Mucosa of rectum (tissue), 2 donors: ENCODE data around the gene NPHS2.

Experiments used
- H3K27ac ChIP-seq, 2 donors: one replicate each; pipeline ENCODE4 v1.7.0; 2013; ENCODE audit warnings: inconsistent platforms in 2 of 2, low read depth in 2 of 2, low read length in 2 of 2
- H3K27me3 ChIP-seq, 2 donors: one replicate each; pipeline ENCODE4 v1.7.0; 2013; ENCODE audit warnings: low read length in 2 of 2; ENCODE audit not compliant: control insufficient read depth in 2 of 2, insufficient read depth in 2 of 2
- H3K36me3 ChIP-seq, 2 donors: one replicate each; pipeline ENCODE4 v1.7.0; 2013; ENCODE audit warnings: low read length in 2 of 2; ENCODE audit not compliant: control insufficient read depth in 2 of 2, insufficient read depth in 2 of 2
- H3K4me1 ChIP-seq, 2 donors: one replicate each; pipeline ENCODE4 v1.7.0; 2013; ENCODE audit warnings: low read length in 2 of 2, mild to moderate bottlenecking in 1 of 2; ENCODE audit not compliant: control insufficient read depth in 2 of 2, insufficient read depth in 2 of 2
- H3K4me3 ChIP-seq, 2 donors: one replicate each; pipeline ENCODE4 v1.7.0; 2013; ENCODE audit warnings: low read length in 2 of 2
- H3K9ac ChIP-seq, 2 donors: one replicate each; pipeline ENCODE4 v1.7.0; 2013; ENCODE audit warnings: low read length in 2 of 2, low read depth in 1 of 2, mild to moderate bottlenecking in 1 of 2
- H3K9me3 ChIP-seq, 2 donors: one replicate each; pipeline ENCODE4 v1.7.0; 2013; ENCODE audit warnings: low read length in 2 of 2; ENCODE audit not compliant: control insufficient read depth in 2 of 2
- donor health status: healthy.
- donor health status: Normal muscosa, but diverticular disease.

NPHS2 gene

GRCh38 chr1:179506199-179506598 lies 69.5 kb downstream of the NPHS2 start:
- Histone ChIP-seq H3K27ac (no peak overlapping the region), H3K9ac (no peak overlapping the region), H3K9me3 (no peaks in the 10 kb centered on the region), H3K27me3 (no peaks in the 10 kb centered on the region), H3K4me3 (no peak overlapping the region), H3K4me1 (no peaks in the 10 kb centered on the region), H3K36me3 (no peaks in the 10 kb centered on the region)
